AG10803 (cell line): ENCODE results near the gene NR0B1.

Experiments used
- DNase-seq: peaks from one replicate; pipeline ENCODE4 v3.0.0; 2010; ENCODE audit warnings: low read depth
- H3K4me3 ChIP-seq: 2 replicates; pipeline ENCODE4 v1.5.1; 2011; ENCODE audit warnings: mild to moderate bottlenecking, low read length, control low read depth
- TF ChIP-seq, protein P1 (sequence below): conservative IDR thresholded peaks from 2 replicates; pipeline ENCODE4 v1.5.1; 2011; ENCODE audit warnings: mild to moderate bottlenecking, low read length, control low read depth, inconsistent platforms

NR0B1 gene

DNA sequence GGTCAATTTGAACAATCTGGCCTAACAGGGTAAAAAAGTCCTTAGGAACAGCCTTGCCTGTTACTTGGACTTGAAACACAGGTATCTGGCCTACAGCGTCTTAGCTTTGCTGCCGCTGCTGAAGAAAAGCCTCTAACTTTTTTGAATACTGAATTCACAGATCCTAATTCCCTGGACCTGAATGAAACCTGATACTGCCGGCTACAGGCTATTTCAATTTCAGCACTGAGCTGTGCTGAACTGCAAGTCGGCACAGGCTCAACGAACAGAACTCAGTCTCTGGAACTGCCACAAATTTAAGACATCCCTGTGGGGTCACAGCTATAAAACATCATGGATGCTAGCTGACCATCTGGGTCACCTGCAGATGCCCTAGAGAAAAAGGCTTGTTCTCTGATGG lies 7.2 kb downstream of the NR0B1 start:
- no peak overlapping the region for H3K4me3 ChIP-seq
- TF ChIP-seq, protein P1, sequence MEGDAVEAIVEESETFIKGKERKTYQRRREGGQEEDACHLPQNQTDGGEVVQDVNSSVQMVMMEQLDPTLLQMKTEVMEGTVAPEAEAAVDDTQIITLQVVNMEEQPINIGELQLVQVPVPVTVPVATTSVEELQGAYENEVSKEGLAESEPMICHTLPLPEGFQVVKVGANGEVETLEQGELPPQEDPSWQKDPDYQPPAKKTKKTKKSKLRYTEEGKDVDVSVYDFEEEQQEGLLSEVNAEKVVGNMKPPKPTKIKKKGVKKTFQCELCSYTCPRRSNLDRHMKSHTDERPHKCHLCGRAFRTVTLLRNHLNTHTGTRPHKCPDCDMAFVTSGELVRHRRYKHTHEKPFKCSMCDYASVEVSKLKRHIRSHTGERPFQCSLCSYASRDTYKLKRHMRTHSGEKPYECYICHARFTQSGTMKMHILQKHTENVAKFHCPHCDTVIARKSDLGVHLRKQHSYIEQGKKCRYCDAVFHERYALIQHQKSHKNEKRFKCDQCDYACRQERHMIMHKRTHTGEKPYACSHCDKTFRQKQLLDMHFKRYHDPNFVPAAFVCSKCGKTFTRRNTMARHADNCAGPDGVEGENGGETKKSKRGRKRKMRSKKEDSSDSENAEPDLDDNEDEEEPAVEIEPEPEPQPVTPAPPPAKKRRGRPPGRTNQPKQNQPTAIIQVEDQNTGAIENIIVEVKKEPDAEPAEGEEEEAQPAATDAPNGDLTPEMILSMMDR = no peak
- peak; percentile 11 for DNase-seq

DNA sequence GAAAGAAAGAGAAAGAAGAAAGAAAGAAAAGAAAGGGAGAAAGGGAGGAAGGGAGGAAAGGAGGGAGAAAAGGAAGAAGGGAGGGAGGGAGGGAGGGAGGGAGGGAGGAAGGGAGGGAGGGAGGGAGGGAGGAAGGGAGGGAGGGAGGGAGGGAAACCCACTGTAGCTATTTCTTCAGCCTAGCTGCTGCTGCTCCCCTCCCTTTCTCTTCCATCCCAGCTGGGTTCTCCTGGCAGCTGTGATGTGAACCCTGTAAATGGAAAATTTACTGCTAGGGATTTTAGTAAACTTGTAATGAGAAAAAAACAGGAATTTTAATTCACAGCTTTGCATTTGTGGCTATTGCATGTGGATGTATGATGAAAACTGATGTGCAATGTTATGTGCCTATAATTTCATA lies 8.0 kb downstream of the NR0B1 start:
- peak; percentile 0 for DNase-seq

GRCh38 chrX:30296408-30297254 lies 12.6 kb downstream of the NR0B1 start:
- TF ChIP-seq, protein P1 = no peak
- H3K4me3 ChIP-seq = no peak overlapping the region
- no peak for DNase-seq

More for the DNA sequence above, 8.0 kb downstream of the NR0B1 start:
- TF ChIP-seq, protein P1 = no peak
- H3K4me3 ChIP-seq = no peak overlapping the region

GRCh38 chrX:30283456-30284200 lies 25.6 kb downstream of the NR0B1 start:
- TF ChIP-seq, protein P1 = no peak
- no peak overlapping the region for H3K4me3 ChIP-seq
- DNase-seq = peak; percentile 82

GRCh38 chrX:30282527-30282926 lies 26.7 kb downstream of the NR0B1 start:
- no peak overlapping the region for H3K4me3 ChIP-seq
- TF ChIP-seq, protein P1 = no peak
- peak; percentile 0 for DNase-seq

- TF ChIP-seq, protein P1 = no peak
- DNase-seq = no peak
- H3K4me3 ChIP-seq = no peak overlapping the region
Observed at GRCh38 chrX:30280428-30280827, 28.8 kb downstream of the NR0B1 start.

- TF ChIP-seq, protein P1 = no peak
- DNase-seq = peak; percentile 34
Observed at GRCh38 chrX:30278365-30278764, 30.8 kb downstream of the NR0B1 start.

More at GRCh38 chrX:30278365-30278764, 30.8 kb downstream of the NR0B1 start:
- no peak overlapping the region for H3K4me3 ChIP-seq
